ENCODE measurements around the gene SIGLEC14.
"Not testable (repeated sequence)": the region's sequence is repeated elsewhere in the genome, so short reads cannot be mapped to it uniquely, and the experiment has no call there.

DNA sequence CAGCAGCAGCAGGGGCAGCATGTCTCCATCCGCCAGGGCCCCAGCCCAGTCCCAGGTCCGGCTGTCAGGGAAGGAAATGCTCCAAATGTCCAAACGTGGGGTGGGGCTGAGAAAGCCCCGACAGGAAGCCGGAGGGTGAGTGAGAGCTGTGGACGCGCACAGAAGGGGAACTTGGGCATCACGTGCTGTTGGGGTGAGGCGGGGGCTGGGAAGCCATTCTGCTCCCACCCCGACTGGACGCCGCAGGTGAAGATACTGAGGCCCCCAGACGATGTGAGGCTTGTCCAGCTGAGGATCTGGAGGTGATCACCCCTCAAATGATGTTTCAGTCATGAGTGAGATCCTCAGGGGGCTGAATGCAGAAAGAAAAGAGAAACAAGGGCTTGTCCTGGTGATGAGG is 16.3 kb downstream of the SIGLEC14 start, which contains the start of gene SIGLEC5:
- not testable (repeated sequence) for TF ChIP-seq GATA3, GATA2 (IDR thresholded peaks at IDR 0.05; ENCODE audit: low read depth, low read length)
